HepG2 (cell line): ENCODE measurements around the gene KNCN. TPM values are rescaled to one million over a fixed set of nuclear protein-coding genes. Genes with fewer than 3 reads are reported as not detected.

Experiments
- ATAC-seq: fragments of 200-7000 bp; cut with Tn5 transposase; 3 replicates; pipeline ENCODE4 v1.9.1; 2020; ENCODE audit warnings: mild to moderate bottlenecking, moderate library complexity
- BruUV-seq: library from RNA; stranded (reverse); fragments of 400-500 nt; replicated peaks from 2 replicates; lab custom pipeline; 2021; lab: Mats Ljungman, UMichigan
- CTCF ChIA-PET: fragments of 300-600 bp; formaldehyde crosslinking; extraction: SDS; loops from one replicate; lab custom pipeline; 2021; ENCODE audit warnings: low total read pairs, inconsistent platforms, low intra/inter-chr PET ratio; lab: Yijun Ruan, JAX
- POLR2A ChIA-PET: fragments of 350-600 bp; sonication (Branson Sonifier 250); formaldehyde crosslinking; loops from one replicate; lab custom pipeline; 2020; ENCODE audit warnings: antibody characterized with exemption, inconsistent platforms; lab: Yijun Ruan, JAX
- DNase-seq: peaks from one replicate; pipeline ENCODE4 v3.0.0-alpha.2; 2015; ENCODE audit warnings: low spot score
- FAIRE-seq: peaks from 3 replicates; lab custom pipeline; 2011; peaks lifted over from hg19 to GRCh38; lab: Jason Lieb, UNC
- H2AFZ ChIP-seq: one replicate; pipeline ENCODE4 v1.6.1; 2011; ENCODE audit warnings: low read length, inconsistent platforms
- H3K27ac ChIP-seq: fragments of 300-600 bp; 3 replicates; pipeline ENCODE4 v1.8.0; 2011; ENCODE audit warnings: mixed run types, mild to moderate bottlenecking, mixed read lengths, low read length, inconsistent platforms; ENCODE audit not compliant: insufficient read depth; ENCODE audit errors: extremely low read length
- H3K27me3 ChIP-seq, 2 experiments: fragments of 200-600 bp in 1 of 2; 2 replicates in 1 of 2; 3 replicates in 1 of 2; pipeline versions ENCODE4 v1.6.0 to v1.8.0; 2011; ENCODE audit warnings: low read length in 2 of 2, mild to moderate bottlenecking in 2 of 2, moderate library complexity in 2 of 2, inconsistent platforms in 1 of 2; ENCODE audit not compliant: insufficient read depth in 2 of 2, control insufficient read depth in 1 of 2
- H3K36me3 ChIP-seq, 2 experiments: fragments of 200-600 bp in 1 of 2; replicated peaks in 1 of 2; 2 replicates in 1 of 2; 3 replicates in 1 of 2; pipeline versions ENCODE4 v1.5.1 to v1.8.0; 2011; ENCODE audit warnings: low read length in 2 of 2, inconsistent platforms in 1 of 2; ENCODE audit not compliant: insufficient read depth in 2 of 2, control insufficient read depth in 1 of 2
- H3K4me1 ChIP-seq: 2 replicates; pipeline ENCODE4 v1.5.1; 2012; ENCODE audit warnings: low read length, inconsistent platforms; ENCODE audit not compliant: insufficient read depth
- H3K4me2 ChIP-seq: 2 replicates; pipeline ENCODE4 v1.6.0; 2011; ENCODE audit warnings: low read depth, low read length, inconsistent platforms
- H3K4me3 ChIP-seq, 3 experiments: fragments of 200-600 bp in 1 of 3; sonication (generic), shearing (Covaris generic) in 1 of 3; replicated peaks in 1 of 3; 2 replicates each; pipeline ENCODE4 v1.5.1; 2011 to 2016; ENCODE audit warnings: low read length in 3 of 3, inconsistent platforms in 2 of 3, low read depth in 2 of 3, mild to moderate bottlenecking in 2 of 3, control low read depth in 1 of 3, mixed read lengths in 1 of 3; ENCODE audit not compliant: insufficient read depth in 1 of 3
- H3K79me2 ChIP-seq: one replicate; pipeline ENCODE4 v1.6.1; 2011; ENCODE audit warnings: low read length, inconsistent platforms; ENCODE audit not compliant: insufficient read depth
- H3K9ac ChIP-seq: 2 replicates; pipeline ENCODE4 v1.6.0; 2011; ENCODE audit warnings: mild to moderate bottlenecking, low read depth, low read length, inconsistent platforms; ENCODE audit not compliant: insufficient read depth
- H3K9me3 ChIP-seq: 2 replicates; pipeline ENCODE4 v1.5.1; 2012; ENCODE audit warnings: mild to moderate bottlenecking, low read length
- H4K20me1 ChIP-seq: 2 replicates; pipeline ENCODE4 v1.6.0; 2011; ENCODE audit warnings: inconsistent platforms, mild to moderate bottlenecking, low read length, moderate library complexity; ENCODE audit not compliant: insufficient read depth
- CEBPB ChIP-seq: IDR thresholded peaks from 2 replicates; pipeline ENCODE4 v1.6.1; 2011; ENCODE audit warnings: low read depth, low read length, improper control_type of control experiment, borderline replicate concordance
- CENPT ChIP-seq: sonication (generic); formaldehyde crosslinking; IDR thresholded peaks from 2 replicates; pipeline ENCODE4 v1.8.0; 2022; ENCODE audit warnings: low read depth, mild to moderate bottlenecking, moderate library complexity, missing genetic modification reagents
- MAZ ChIP-seq, 2 experiments: sonication (generic) in 1 of 2; formaldehyde crosslinking in 1 of 2; IDR thresholded peaks; 2 replicates each; pipeline versions ENCODE4 v1.5.0 to v1.6.1; 2012 to 2020; ENCODE audit warnings: low read depth in 2 of 2, mild to moderate bottlenecking in 2 of 2, borderline replicate concordance in 1 of 2, improper control_type of control experiment in 1 of 2, low read length in 1 of 2, missing genetic modification reagents in 1 of 2, moderate library complexity in 1 of 2
- NONO ChIP-seq, 2 experiments: fragments of 450-650 bp in 1 of 2; sonication (generic) in 1 of 2; formaldehyde crosslinking in 1 of 2; IDR thresholded peaks in 1 of 2; conservative IDR thresholded peaks in 1 of 2; 2 replicates each; pipeline versions ENCODE4 v1.6.1 to v1.8.0; 2017 to 2022; ENCODE audit warnings: mild to moderate bottlenecking in 1 of 2, missing genetic modification reagents in 1 of 2, moderate library complexity in 1 of 2
- NR2F6 ChIP-seq, 2 experiments: IDR thresholded peaks; 2 replicates each; pipeline ENCODE4 v1.6.1; 2016; ENCODE audit warnings: antibody characterized with exemption in 1 of 2, mild to moderate bottlenecking in 1 of 2
- SMC3 ChIP-seq: IDR thresholded peaks from 2 replicates; pipeline ENCODE4 v1.6.1; 2011; ENCODE audit warnings: low read length, improper control_type of control experiment
- STAG1 ChIP-seq: sonication (generic); formaldehyde crosslinking; IDR thresholded peaks from 2 replicates; pipeline ENCODE4 v1.4.0; 2020; ENCODE audit warnings: missing genetic modification reagents
- ZFP36L2 ChIP-seq: sonication (generic); formaldehyde crosslinking; IDR thresholded peaks from 2 replicates; pipeline ENCODE4 v1.4.0; 2020; ENCODE audit warnings: missing genetic modification reagents
- ZNF607 ChIP-seq: sonication (generic); formaldehyde crosslinking; IDR thresholded peaks from 2 replicates; pipeline ENCODE4 v1.5.1; 2020; ENCODE audit warnings: missing genetic modification reagents, mild to moderate bottlenecking, borderline replicate concordance
- ZNF709 ChIP-seq: sonication (generic); formaldehyde crosslinking; IDR thresholded peaks from 2 replicates; pipeline ENCODE4 v1.5.0; 2020; ENCODE audit warnings: mild to moderate bottlenecking, missing genetic modification reagents
- WGBS: methylation state at CpG from one replicate; pipeline ENCODE4 v1.1.6; 2017; ENCODE audit warnings: low lambda C conversion rate; 5-methylcytosine and 5-hydroxymethylcytosine counted together
- in situ Hi-C: cut with HindIII; loops from 2 replicates; pipeline ENCODE4 v1.10.0; 2017; ENCODE audit warnings: low pct_unique_long_range_greater_than_20kb; ENCODE audit not compliant: extremely low pct_ligation_motif_present
- intact Hi-C: fragments of 100-400 bp; cut with micrococcal nuclease; formaldehyde crosslinking; loops from one replicate; pipeline ENCODE4 v1.10.0; 2022; ENCODE audit not compliant: unreplicated experiment
- polyA plus RNA-seq, 8 experiments: library from polyadenylated mRNA; depleted of rRNA in 3 of 8; stranded (reverse) in 7 of 8; unstranded in 1 of 8; fragments of >200 nt; fragmentation: Illumina TruSeq in 4 of 8; extraction: Trizol in 4 of 8; gene quantifications; 2 replicates each; pipeline versions ENCODE4 v1.2.1 to v1.2.3, GENCODE V29; 2011 to 2016; ENCODE audit warnings: low read depth in 4 of 8, missing spikeins in 1 of 8, mixed read lengths in 1 of 8; ENCODE audit not compliant: insufficient read depth in 1 of 8
- total RNA-seq, 5 experiments: library from RNA; depleted of rRNA; stranded (reverse); fragments of >200 nt; fragmentation: Illumina TruSeq; extraction: Trizol; gene quantifications; 2 replicates each; pipeline ENCODE4 v1.2.3, GENCODE V29; 2016; ENCODE audit warnings: low read depth in 1 of 5
- TF ChIP-seq, protein P1 (sequence below): sonication (generic); formaldehyde crosslinking; IDR thresholded peaks from 2 replicates; pipeline ENCODE4 v1.5.0; 2020; ENCODE audit warnings: mild to moderate bottlenecking, missing genetic modification reagents, moderate library complexity

Gene KNCN
- total and polyA plus RNA-seq, 2 of the 13 experiments (the other 11 are each of a cell fraction or from before 2014, with no cell fraction given), result not detected

DNA sequence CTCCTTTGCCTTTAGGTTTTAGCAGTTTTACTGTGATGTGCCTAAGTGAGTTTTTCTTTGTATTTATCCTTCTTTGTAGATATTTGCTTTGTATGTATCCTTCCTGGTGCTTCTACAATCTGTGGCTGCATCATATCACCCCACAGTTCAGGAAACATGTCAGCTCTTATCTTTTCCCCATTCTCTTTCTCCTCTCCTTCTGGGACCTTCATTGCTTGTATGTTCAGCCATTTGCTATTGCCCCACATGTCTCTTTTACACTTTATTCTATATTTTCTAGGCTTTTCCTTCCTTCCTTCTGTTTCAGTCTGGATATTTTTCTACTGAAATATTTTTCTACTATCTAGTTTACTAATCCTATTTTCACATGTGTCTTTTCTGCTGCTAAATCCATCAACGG, 14.9 kb downstream of the KNCN start:
- Histone ChIP-seq H3K4me2 (no peak overlapping the region), H3K27me3 (peaks cover 8 to 46% of the 10 kb centered on the region in 2 experiments), H3K27ac (no peak overlapping the region), H2AFZ (no peak overlapping the region), H4K20me1 (no peaks in the 10 kb centered on the region), H3K9ac (no peak overlapping the region)
- no peak for DNase-seq
- WGBS, result 26% methylated on average over 1 of the region's 1 CpG
- in situ Hi-C loops, result no loop called here
- TF ChIP-seq NONO (IDR thresholded peaks at IDR 0.05) (no peak), NONO (CRISPR knock-in tag; conservative IDR thresholded peaks at IDR 0.05) (no peak), ZNF709 (CRISPR knock-in tag) (peak; percentile 91; the same call in 1 of the 2 replicates), MAZ (IDR thresholded peaks at IDR 0.05; ENCODE audit: borderline replicate concordance, low read depth, low read length) (no peak), MAZ (CRISPR knock-in tag; IDR thresholded peaks at IDR 0.05; ENCODE audit: low read depth) (no peak), ZNF607 (CRISPR knock-in tag) (no peak), ZFP36L2 (CRISPR knock-in tag) (no peak)
- TF ChIP-seq, all 625 proteins: peak for 1
- POLR2A ChIA-PET, result no interaction called here
- no peaks in the 10 kb centered on the region for H3K36me3 ChIP-seq
- H3K79me2 ChIP-seq, result no peaks in the 10 kb centered on the region
- no peaks in the 10 kb centered on the region for H3K4me1 ChIP-seq
- BruUV-seq, result no TSS peak
- intact Hi-C loops, result no loop called here
- ATAC-seq (no peak), FAIRE-seq (no peak)
- CTCF ChIA-PET, result no interaction called here
- no peaks in the 10 kb centered on the region for H3K9me3 ChIP-seq
- no peak overlapping the region for H3K4me3 ChIP-seq

DNA sequence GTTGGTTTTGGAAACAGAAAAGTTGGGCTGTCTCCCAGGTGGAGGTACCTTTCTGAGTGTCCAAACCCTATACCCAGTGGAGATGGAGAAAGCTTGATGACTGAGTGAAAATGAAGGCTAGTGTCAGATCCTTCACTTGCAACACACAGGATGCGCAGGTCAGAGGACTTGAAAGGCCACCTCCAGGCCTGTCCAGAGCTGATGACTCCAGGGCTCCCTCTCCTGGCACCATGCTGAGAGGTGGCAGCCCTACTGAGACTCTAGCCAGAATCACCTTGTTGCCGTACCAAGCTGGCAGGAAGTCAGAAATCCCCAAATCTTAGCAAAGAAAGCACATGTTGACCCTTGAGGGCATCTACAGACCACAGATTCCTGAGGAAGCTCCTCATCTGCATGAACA, 16.4 kb downstream of the KNCN start:
- H3K4me1 ChIP-seq, result no peaks in the 10 kb centered on the region
- no TSS peak for BruUV-seq
- ChIA-PET CTCF (interaction anchor here (1.1 to 2.4 kb wide), 3 partner anchors 58 to 93 kb away, joined by 3 to 12 read pairs (median 11); no protein-coding TSS in a partner anchor), POLR2A (interaction anchor here (1.1 kb wide), 2 partner anchors 9 to 88 kb away, joined by 3 to 5 read pairs; no protein-coding TSS in a partner anchor)
- no peaks in the 10 kb centered on the region for H4K20me1 ChIP-seq
- WGBS, result 33% methylated on average over 1 of the region's 2 CpGs
- TF ChIP-seq, protein P1, sequence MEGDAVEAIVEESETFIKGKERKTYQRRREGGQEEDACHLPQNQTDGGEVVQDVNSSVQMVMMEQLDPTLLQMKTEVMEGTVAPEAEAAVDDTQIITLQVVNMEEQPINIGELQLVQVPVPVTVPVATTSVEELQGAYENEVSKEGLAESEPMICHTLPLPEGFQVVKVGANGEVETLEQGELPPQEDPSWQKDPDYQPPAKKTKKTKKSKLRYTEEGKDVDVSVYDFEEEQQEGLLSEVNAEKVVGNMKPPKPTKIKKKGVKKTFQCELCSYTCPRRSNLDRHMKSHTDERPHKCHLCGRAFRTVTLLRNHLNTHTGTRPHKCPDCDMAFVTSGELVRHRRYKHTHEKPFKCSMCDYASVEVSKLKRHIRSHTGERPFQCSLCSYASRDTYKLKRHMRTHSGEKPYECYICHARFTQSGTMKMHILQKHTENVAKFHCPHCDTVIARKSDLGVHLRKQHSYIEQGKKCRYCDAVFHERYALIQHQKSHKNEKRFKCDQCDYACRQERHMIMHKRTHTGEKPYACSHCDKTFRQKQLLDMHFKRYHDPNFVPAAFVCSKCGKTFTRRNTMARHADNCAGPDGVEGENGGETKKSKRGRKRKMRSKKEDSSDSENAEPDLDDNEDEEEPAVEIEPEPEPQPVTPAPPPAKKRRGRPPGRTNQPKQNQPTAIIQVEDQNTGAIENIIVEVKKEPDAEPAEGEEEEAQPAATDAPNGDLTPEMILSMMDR (CRISPR knock-in tag), result peak; percentile 80
- no peak for TF ChIP-seq CENPT (CRISPR knock-in tag)
- TF ChIP-seq CEBPB, result peak; percentile 21; the same call in 1 of the 2 replicates
- TF ChIP-seq NR2F6 (IDR thresholded peaks at IDR 0.05), result no peak
- 0 out of 2 replicates have a peak, but pooled peaks have one; percentile 24 for TF ChIP-seq NR2F6 (CRISPR knock-in tag; IDR thresholded peaks at IDR 0.05)
- peak; percentile 63 for TF ChIP-seq SMC3
- peak; percentile 63 for TF ChIP-seq STAG1 (CRISPR knock-in tag)
- H3K9ac ChIP-seq, result no peak overlapping the region
- no peaks in the 10 kb centered on the region for H3K79me2 ChIP-seq
- no peak overlapping the region for H2AFZ ChIP-seq
- H3K36me3 ChIP-seq, result no peaks in the 10 kb centered on the region
- no peaks in the 10 kb centered on the region for H3K9me3 ChIP-seq
- no peak overlapping the region for H3K4me2 ChIP-seq
- no peak overlapping the region for H3K4me3 ChIP-seq
- intact Hi-C loops, result no loop called here
- FAIRE-seq, result peak; percentile 70
- in situ Hi-C loops, result no loop called here
- peak; percentile 54 for DNase-seq
- peaks cover 8 to 53% of the 10 kb centered on the region in 2 experiments for H3K27me3 ChIP-seq
- ATAC-seq, result peak; percentile 90
- H3K27ac ChIP-seq, result no peak overlapping the region
